Measurements from ENCODE around the gene KLF11. TPM values are rescaled to one million over a fixed set of nuclear protein-coding genes. Genes with fewer than 3 reads are reported as not detected.

KLF11 gene
- polyA plus RNA-seq, 1 donor from 2014 or later = 5.7 TPM

- no peak for TF ChIP-seq REST (IDR thresholded peaks at IDR 0.05; ENCODE audit: borderline replicate concordance)
- no peak for TF ChIP-seq EZH2 (IDR thresholded peaks at IDR 0.05; ENCODE audit: borderline replicate concordance, insufficient read depth, low read length, poor library complexity, severe bottlenecking)
- no peak for TF ChIP-seq RAD21 (conservative IDR thresholded peaks at IDR 0.05)
- TF ChIP-seq SMC3 (conservative IDR thresholded peaks at IDR 0.05; ENCODE audit: poor library complexity) = no peak
- TF ChIP-seq EP300 (conservative IDR thresholded peaks at IDR 0.05; ENCODE audit: poor library complexity, severe bottlenecking) = no peak
- no peak for TF ChIP-seq TAF1 (IDR thresholded peaks at IDR 0.05; ENCODE audit: low read depth)
- TF ChIP-seq, protein P1, sequence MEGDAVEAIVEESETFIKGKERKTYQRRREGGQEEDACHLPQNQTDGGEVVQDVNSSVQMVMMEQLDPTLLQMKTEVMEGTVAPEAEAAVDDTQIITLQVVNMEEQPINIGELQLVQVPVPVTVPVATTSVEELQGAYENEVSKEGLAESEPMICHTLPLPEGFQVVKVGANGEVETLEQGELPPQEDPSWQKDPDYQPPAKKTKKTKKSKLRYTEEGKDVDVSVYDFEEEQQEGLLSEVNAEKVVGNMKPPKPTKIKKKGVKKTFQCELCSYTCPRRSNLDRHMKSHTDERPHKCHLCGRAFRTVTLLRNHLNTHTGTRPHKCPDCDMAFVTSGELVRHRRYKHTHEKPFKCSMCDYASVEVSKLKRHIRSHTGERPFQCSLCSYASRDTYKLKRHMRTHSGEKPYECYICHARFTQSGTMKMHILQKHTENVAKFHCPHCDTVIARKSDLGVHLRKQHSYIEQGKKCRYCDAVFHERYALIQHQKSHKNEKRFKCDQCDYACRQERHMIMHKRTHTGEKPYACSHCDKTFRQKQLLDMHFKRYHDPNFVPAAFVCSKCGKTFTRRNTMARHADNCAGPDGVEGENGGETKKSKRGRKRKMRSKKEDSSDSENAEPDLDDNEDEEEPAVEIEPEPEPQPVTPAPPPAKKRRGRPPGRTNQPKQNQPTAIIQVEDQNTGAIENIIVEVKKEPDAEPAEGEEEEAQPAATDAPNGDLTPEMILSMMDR (IDR thresholded peaks at IDR 0.05; ENCODE audit: poor library complexity, severe bottlenecking) = no peak
- TF ChIP-seq POLR2AphosphoS5 (IDR thresholded peaks at IDR 0.05) = no peak
- TF ChIP-seq MXI1 (conservative IDR thresholded peaks at IDR 0.05; ENCODE audit: poor library complexity, severe bottlenecking) = no peak
- Histone ChIP-seq H2AFZ (ENCODE audit: low read depth, low read length) (no peak overlapping the region), H3K4me2 (ENCODE audit: low read length) (no peak overlapping the region), H3K9ac (ENCODE audit: low read length) (no peak overlapping the region), H3K9me2 (ENCODE audit: insufficient read depth, low read length) (no peaks in the 10 kb centered on the region), H3K27ac (ENCODE audit: low read length) (no peak overlapping the region), H3K79me2 (replicated peaks; ENCODE audit: insufficient read depth, low read length) (no peaks in the 10 kb centered on the region), H3K4me3 (ENCODE audit: low read length) (no peak overlapping the region), H3K9me3 (ENCODE audit: low read length) (no peaks in the 10 kb centered on the region), H3K27me3 (ENCODE audit: insufficient read depth, low read depth, low read length) (no peaks in the 10 kb centered on the region), H4K20me1 (ENCODE audit: insufficient read depth) (no peaks in the 10 kb centered on the region), H3K36me3 (ENCODE audit: insufficient read depth, low read length) (peaks cover 7% of the 10 kb centered on the region), H3F3A (ENCODE audit: insufficient read depth, low read length, poor library complexity, severe bottlenecking) (no peaks in the 10 kb centered on the region)
Observed at GRCh38 chr2:9999693-10000092, 43.7 kb upstream of the KLF11 start.

DNA sequence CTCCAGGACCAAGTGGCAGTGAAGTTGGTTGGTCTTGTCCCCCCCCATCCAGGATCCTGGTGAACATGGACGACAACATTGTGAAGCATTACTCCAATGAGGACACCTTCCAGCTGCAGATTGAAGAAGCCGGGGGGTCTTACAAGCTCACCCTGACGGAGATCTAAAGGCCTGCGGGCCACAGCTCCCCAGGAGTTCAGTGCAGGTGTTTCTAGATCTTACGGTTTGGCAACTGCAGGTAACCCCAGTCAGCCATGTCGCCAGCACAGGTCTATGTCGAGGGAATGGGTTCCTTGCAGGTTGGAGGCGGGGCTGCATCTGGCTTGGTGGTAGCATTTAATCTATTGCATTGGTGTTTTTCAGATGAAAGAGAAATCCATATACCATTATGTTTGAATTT is 42.8 kb upstream of the KLF11 start:
- H3K4me3 ChIP-seq (ENCODE audit: low read length) = no peak overlapping the region
- no peaks in the 10 kb centered on the region for H3K79me2 ChIP-seq (replicated peaks; ENCODE audit: insufficient read depth, low read length)
- H4K20me1 ChIP-seq (ENCODE audit: insufficient read depth) = no peaks in the 10 kb centered on the region
- H3F3A ChIP-seq (ENCODE audit: insufficient read depth, low read length, poor library complexity, severe bottlenecking) = no peaks in the 10 kb centered on the region
- H3K9ac ChIP-seq (ENCODE audit: low read length) = no peak overlapping the region
- no peak overlapping the region for H3K27ac ChIP-seq (ENCODE audit: low read length)
- peaks cover 7% of the 10 kb centered on the region for H3K36me3 ChIP-seq (ENCODE audit: insufficient read depth, low read length)
- H3K27me3 ChIP-seq (ENCODE audit: insufficient read depth, low read depth, low read length) = no peaks in the 10 kb centered on the region
- H3K9me2 ChIP-seq (ENCODE audit: insufficient read depth, low read length) = no peaks in the 10 kb centered on the region
- no peak overlapping the region for H3K4me2 ChIP-seq (ENCODE audit: low read length)
- H3K9me3 ChIP-seq (ENCODE audit: low read length) = no peaks in the 10 kb centered on the region
- no peak for TF ChIP-seq MXI1 (conservative IDR thresholded peaks at IDR 0.05; ENCODE audit: poor library complexity, severe bottlenecking)
- no peak for TF ChIP-seq EZH2 (IDR thresholded peaks at IDR 0.05; ENCODE audit: borderline replicate concordance, insufficient read depth, low read length, poor library complexity, severe bottlenecking)
- TF ChIP-seq EP300 (conservative IDR thresholded peaks at IDR 0.05; ENCODE audit: poor library complexity, severe bottlenecking) = no peak
- H2AFZ ChIP-seq (ENCODE audit: low read depth, low read length) = no peak overlapping the region
